SK-N-SH (cell line): ENCODE measurements around the gene GABRG3. TPM values are rescaled to one million over a fixed set of nuclear protein-coding genes. Genes with fewer than 3 reads are reported as not detected.

Experiments used
- CTCF ChIA-PET: fragments of 300-600, 350-600 bp; formaldehyde crosslinking; extraction: SDS; loops from one replicate; lab custom pipeline; 2021; lab: Yijun Ruan, JAX
- POLR2A ChIA-PET: fragments of 350-600 bp; sonication (Branson Sonifier 250); formaldehyde crosslinking; extraction: SDS; loops from one replicate; lab custom pipeline; 2020; ENCODE audit warnings: antibody characterized with exemption, inconsistent platforms; lab: Yijun Ruan, JAX
- DNase-seq: peaks from one replicate; pipeline ENCODE4 v3.0.0; 2012
- H2AFZ ChIP-seq: fragments of 200-600 bp; sonication (generic); 2 replicates; pipeline ENCODE4 v1.8.1; 2016; ENCODE audit warnings: antibody characterized with exemption, mild to moderate bottlenecking, low read depth
- H3F3A ChIP-seq: fragments of 200-600 bp; sonication (generic); replicated peaks from 2 replicates; pipeline ENCODE3; 2016; ENCODE audit warnings: antibody characterized with exemption, mild to moderate bottlenecking; ENCODE audit not compliant: insufficient read depth
- H3K27ac ChIP-seq, 2 experiments: fragments of 200-500 bp in 1 of 2; fragments of 200-600 bp in 1 of 2; sonication (Bioruptor generic) in 1 of 2; sonication (generic), shearing (Covaris generic) in 1 of 2; 2 replicates each; pipeline versions ENCODE4 v1.5.1 to v1.6.1; 2014 to 2016; ENCODE audit warnings: low read depth in 2 of 2, inconsistent platforms in 1 of 2, low read length in 1 of 2, mild to moderate bottlenecking in 1 of 2, mixed read lengths in 1 of 2
- H3K27me3 ChIP-seq: fragments of 200-600 bp; sonication (generic), shearing (Covaris generic); 2 replicates; pipeline ENCODE4 v1.6.1; 2016; ENCODE audit warnings: mixed run types; ENCODE audit not compliant: insufficient read depth
- H3K36me3 ChIP-seq, 2 experiments: fragments of 200-500 bp in 1 of 2; fragments of 200-600 bp in 1 of 2; sonication (Bioruptor generic) in 1 of 2; sonication (generic) in 1 of 2; replicated peaks in 1 of 2; 2 replicates each; pipeline versions ENCODE3 to v1.5.1; 2014 to 2016; ENCODE audit warnings: low read length in 1 of 2, mild to moderate bottlenecking in 1 of 2; ENCODE audit not compliant: insufficient read depth in 2 of 2, control insufficient read depth in 1 of 2
- H3K4me1 ChIP-seq, 2 experiments: fragments of 200-500 bp in 1 of 2; fragments of 200-600 bp in 1 of 2; sonication (Bioruptor generic) in 1 of 2; sonication (generic), shearing (Covaris generic) in 1 of 2; 2 replicates each; pipeline versions ENCODE4 v1.5.1 to v1.6.1; 2014 to 2016; ENCODE audit warnings: low read depth in 1 of 2, low read length in 1 of 2, mixed run types in 1 of 2; ENCODE audit not compliant: insufficient read depth in 2 of 2, control insufficient read depth in 1 of 2
- H3K4me2 ChIP-seq: fragments of 200-600 bp; sonication (generic), shearing (Covaris generic); 2 replicates; pipeline ENCODE4 v1.6.1; 2017; ENCODE audit warnings: mixed run types
- H3K4me3 ChIP-seq, 2 experiments: fragments of 200-500 bp in 1 of 2; fragments of 200-600 bp in 1 of 2; sonication (Bioruptor generic) in 1 of 2; sonication (generic), shearing (Covaris generic) in 1 of 2; 2 replicates each; pipeline versions ENCODE4 v1.5.1 to v1.8.1; 2014 to 2016; ENCODE audit warnings: low read depth in 2 of 2, inconsistent platforms in 1 of 2, low read length in 1 of 2, mild to moderate bottlenecking in 1 of 2, mixed read lengths in 1 of 2, moderate library complexity in 1 of 2
- H3K79me2 ChIP-seq: fragments of 200-600 bp; sonication (generic); 2 replicates; pipeline ENCODE4 v1.8.1; 2017; ENCODE audit warnings: mild to moderate bottlenecking; ENCODE audit not compliant: insufficient read depth
- H3K9ac ChIP-seq: fragments of 200-600 bp; sonication (generic); 2 replicates; pipeline ENCODE4 v1.6.1; 2017; ENCODE audit warnings: mixed run types
- H3K9me2 ChIP-seq: fragments of 200-600 bp; sonication (generic); 2 replicates; pipeline ENCODE4 v1.6.1; 2017; ENCODE audit warnings: mixed run types
- H3K9me3 ChIP-seq: fragments of 200-600 bp; sonication (generic); 2 replicates; pipeline ENCODE4 v1.6.1; 2017; ENCODE audit warnings: mixed run types, mild to moderate bottlenecking, moderate library complexity
- H4K20me1 ChIP-seq: fragments of 200-600 bp; sonication (generic); 2 replicates; pipeline ENCODE4 v1.6.1; 2017; ENCODE audit warnings: mild to moderate bottlenecking, mixed run types; ENCODE audit not compliant: insufficient read depth
- EP300 ChIP-seq, 2 experiments: IDR thresholded peaks; 2 replicates each; pipeline versions ENCODE4 v1.4.0 to v1.6.1; 2012; ENCODE audit warnings: borderline replicate concordance in 1 of 2, low read depth in 1 of 2, low read length in 1 of 2
- FOXJ3 ChIP-seq: sonication (generic); formaldehyde crosslinking; IDR thresholded peaks from 2 replicates; pipeline ENCODE4 v1.5.1; 2020; ENCODE audit warnings: mild to moderate bottlenecking, missing genetic modification reagents
- JUND ChIP-seq: IDR thresholded peaks from 2 replicates; pipeline ENCODE4 v1.4.0; 2012
- MEF2A ChIP-seq: IDR thresholded peaks from 2 replicates; pipeline ENCODE4 v1.4.0; 2012; ENCODE audit warnings: low read depth, borderline replicate concordance
- NRF1 ChIP-seq: IDR thresholded peaks from 2 replicates; pipeline ENCODE4 v1.6.1; 2012; ENCODE audit warnings: low read depth, mild to moderate bottlenecking, low read length
- RAD21 ChIP-seq: IDR thresholded peaks from 2 replicates; pipeline ENCODE4 v1.6.1; 2012; ENCODE audit warnings: mild to moderate bottlenecking, low read length
- RCOR1 ChIP-seq: fragments of 150-350 bp; IDR thresholded peaks from 2 replicates; pipeline ENCODE4 v1.6.1; 2017; ENCODE audit warnings: antibody characterized with exemption, low read length
- RFX5 ChIP-seq: IDR thresholded peaks from 2 replicates; pipeline ENCODE4 v1.6.1; 2012; ENCODE audit warnings: mild to moderate bottlenecking, improper control_type of control experiment, low read length
- RXRA ChIP-seq: IDR thresholded peaks from 2 replicates; pipeline ENCODE4 v1.4.0; 2012; ENCODE audit warnings: low read depth, mild to moderate bottlenecking, borderline replicate concordance
- SIN3A ChIP-seq: IDR thresholded peaks from 2 replicates; pipeline ENCODE4 v1.6.1; 2012; ENCODE audit warnings: low read depth, mild to moderate bottlenecking, low read length, moderate library complexity, borderline replicate concordance
- SMC3 ChIP-seq: IDR thresholded peaks from 2 replicates; pipeline ENCODE4 v1.6.1; 2012; ENCODE audit warnings: low read depth, low read length, improper control_type of control experiment
- TAF1 ChIP-seq: IDR thresholded peaks from 2 replicates; pipeline ENCODE4 v1.6.1; 2012; ENCODE audit warnings: low read depth, mild to moderate bottlenecking, low read length, moderate library complexity, borderline replicate concordance
- TEAD4 ChIP-seq: IDR thresholded peaks from 2 replicates; pipeline ENCODE4 v1.4.0; 2012; ENCODE audit warnings: mild to moderate bottlenecking, borderline replicate concordance; ENCODE audit not compliant: insufficient read depth
- YY1 ChIP-seq: IDR thresholded peaks from 2 replicates; pipeline ENCODE4 v1.4.0; 2012; ENCODE audit warnings: low read depth, mild to moderate bottlenecking
- WGBS: methylation state at CpG from one replicate; pipeline ENCODE4 v1.1.6; 2017; ENCODE audit warnings: low lambda C conversion rate; 5-methylcytosine and 5-hydroxymethylcytosine counted together
- polyA plus RNA-seq, 3 experiments: library from polyadenylated mRNA; depleted of rRNA; stranded (reverse); fragments of >200 nt; gene quantifications; 2 replicates each; pipeline ENCODE4 v1.2.3, GENCODE V29; 2012
- TF ChIP-seq, protein P1 (sequence below): IDR thresholded peaks from 2 replicates; pipeline ENCODE4 v1.6.1; 2012; ENCODE audit warnings: mild to moderate bottlenecking, low read depth, low read length, moderate library complexity
- TF ChIP-seq, protein P2 (sequence below): fragments of 200-600 bp; sonication (generic); IDR thresholded peaks from 2 replicates; pipeline ENCODE4 v1.6.1; 2017; ENCODE audit warnings: antibody characterized with exemption, mild to moderate bottlenecking, moderate library complexity
- TF ChIP-seq, protein P3 (sequence below): fragments of 150-350 bp; IDR thresholded peaks from 2 replicates; pipeline ENCODE4 v1.6.1; 2016; ENCODE audit warnings: mild to moderate bottlenecking, low read depth, low read length
- TF ChIP-seq, protein P4 (sequence below): fragments of 150-350 bp; IDR thresholded peaks from 2 replicates; pipeline ENCODE4 v1.6.1; 2017; ENCODE audit warnings: antibody characterized with exemption, low read length, low read depth, borderline replicate concordance
- TF ChIP-seq, protein P5 (sequence below): IDR thresholded peaks from 2 replicates; pipeline ENCODE4 v1.4.0; 2012; ENCODE audit warnings: low read depth, borderline replicate concordance
- TF ChIP-seq, protein P6 (sequence below): IDR thresholded peaks from 2 replicates; pipeline ENCODE4; 2012

Gene GABRG3
- polyA plus RNA-seq, 1 of the 3 experiments (the other 2 are of a cell fraction), result not detected

DNA sequence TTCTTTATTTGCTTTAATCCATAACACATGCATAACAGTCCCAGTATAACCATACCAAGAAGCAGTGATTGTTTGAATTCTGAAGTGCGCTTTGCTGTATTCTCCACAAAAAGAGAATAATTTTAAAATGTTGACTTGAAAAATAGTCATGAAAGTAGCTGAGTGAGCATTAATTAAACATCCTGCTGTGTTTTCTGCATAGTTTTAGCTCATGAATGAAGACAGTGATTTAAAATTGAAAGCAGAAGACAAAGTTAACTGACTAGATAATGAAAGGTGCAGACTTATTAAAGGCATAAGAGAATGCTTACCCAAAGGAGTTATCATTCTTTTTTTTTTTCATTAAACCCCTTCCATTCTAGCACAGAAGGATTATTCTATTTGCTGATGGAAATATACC, 143.5 kb downstream of the GABRG3 start:
- Histone ChIP-seq H3K4me2 (no peak overlapping the region), H3F3A (no peaks in the 10 kb centered on the region), H2AFZ (no peak overlapping the region), H3K79me2 (no peaks in the 10 kb centered on the region), H3K9ac (no peak overlapping the region), H3K4me1 (peaks cover 0 to 3% of the 10 kb centered on the region in 2 experiments; a peak in 1 of 4 replicates), H3K9me2 (no peaks in the 10 kb centered on the region), H3K27me3 (no peaks in the 10 kb centered on the region), H3K27ac (no peak overlapping the region), H3K36me3 (no peaks in the 10 kb centered on the region), H3K4me3 (no peak overlapping the region)
- WGBS, result 83% methylated on average over 1 of the region's 1 CpG
- POLR2A ChIA-PET, result no interaction called here
- TF ChIP-seq, protein P1, sequence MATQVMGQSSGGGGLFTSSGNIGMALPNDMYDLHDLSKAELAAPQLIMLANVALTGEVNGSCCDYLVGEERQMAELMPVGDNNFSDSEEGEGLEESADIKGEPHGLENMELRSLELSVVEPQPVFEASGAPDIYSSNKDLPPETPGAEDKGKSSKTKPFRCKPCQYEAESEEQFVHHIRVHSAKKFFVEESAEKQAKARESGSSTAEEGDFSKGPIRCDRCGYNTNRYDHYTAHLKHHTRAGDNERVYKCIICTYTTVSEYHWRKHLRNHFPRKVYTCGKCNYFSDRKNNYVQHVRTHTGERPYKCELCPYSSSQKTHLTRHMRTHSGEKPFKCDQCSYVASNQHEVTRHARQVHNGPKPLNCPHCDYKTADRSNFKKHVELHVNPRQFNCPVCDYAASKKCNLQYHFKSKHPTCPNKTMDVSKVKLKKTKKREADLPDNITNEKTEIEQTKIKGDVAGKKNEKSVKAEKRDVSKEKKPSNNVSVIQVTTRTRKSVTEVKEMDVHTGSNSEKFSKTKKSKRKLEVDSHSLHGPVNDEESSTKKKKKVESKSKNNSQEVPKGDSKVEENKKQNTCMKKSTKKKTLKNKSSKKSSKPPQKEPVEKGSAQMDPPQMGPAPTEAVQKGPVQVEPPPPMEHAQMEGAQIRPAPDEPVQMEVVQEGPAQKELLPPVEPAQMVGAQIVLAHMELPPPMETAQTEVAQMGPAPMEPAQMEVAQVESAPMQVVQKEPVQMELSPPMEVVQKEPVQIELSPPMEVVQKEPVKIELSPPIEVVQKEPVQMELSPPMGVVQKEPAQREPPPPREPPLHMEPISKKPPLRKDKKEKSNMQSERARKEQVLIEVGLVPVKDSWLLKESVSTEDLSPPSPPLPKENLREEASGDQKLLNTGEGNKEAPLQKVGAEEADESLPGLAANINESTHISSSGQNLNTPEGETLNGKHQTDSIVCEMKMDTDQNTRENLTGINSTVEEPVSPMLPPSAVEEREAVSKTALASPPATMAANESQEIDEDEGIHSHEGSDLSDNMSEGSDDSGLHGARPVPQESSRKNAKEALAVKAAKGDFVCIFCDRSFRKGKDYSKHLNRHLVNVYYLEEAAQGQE, result no peak
- TF ChIP-seq, protein P2, sequence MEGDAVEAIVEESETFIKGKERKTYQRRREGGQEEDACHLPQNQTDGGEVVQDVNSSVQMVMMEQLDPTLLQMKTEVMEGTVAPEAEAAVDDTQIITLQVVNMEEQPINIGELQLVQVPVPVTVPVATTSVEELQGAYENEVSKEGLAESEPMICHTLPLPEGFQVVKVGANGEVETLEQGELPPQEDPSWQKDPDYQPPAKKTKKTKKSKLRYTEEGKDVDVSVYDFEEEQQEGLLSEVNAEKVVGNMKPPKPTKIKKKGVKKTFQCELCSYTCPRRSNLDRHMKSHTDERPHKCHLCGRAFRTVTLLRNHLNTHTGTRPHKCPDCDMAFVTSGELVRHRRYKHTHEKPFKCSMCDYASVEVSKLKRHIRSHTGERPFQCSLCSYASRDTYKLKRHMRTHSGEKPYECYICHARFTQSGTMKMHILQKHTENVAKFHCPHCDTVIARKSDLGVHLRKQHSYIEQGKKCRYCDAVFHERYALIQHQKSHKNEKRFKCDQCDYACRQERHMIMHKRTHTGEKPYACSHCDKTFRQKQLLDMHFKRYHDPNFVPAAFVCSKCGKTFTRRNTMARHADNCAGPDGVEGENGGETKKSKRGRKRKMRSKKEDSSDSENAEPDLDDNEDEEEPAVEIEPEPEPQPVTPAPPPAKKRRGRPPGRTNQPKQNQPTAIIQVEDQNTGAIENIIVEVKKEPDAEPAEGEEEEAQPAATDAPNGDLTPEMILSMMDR, result no peak
- TF ChIP-seq EP300 (IDR thresholded peaks at IDR 0.05; ENCODE audit: borderline replicate concordance in 1 of 2, low read depth in 1 of 2, low read length in 1 of 2), result no peak
- no peak for TF ChIP-seq RFX5
- TF ChIP-seq, protein P3, sequence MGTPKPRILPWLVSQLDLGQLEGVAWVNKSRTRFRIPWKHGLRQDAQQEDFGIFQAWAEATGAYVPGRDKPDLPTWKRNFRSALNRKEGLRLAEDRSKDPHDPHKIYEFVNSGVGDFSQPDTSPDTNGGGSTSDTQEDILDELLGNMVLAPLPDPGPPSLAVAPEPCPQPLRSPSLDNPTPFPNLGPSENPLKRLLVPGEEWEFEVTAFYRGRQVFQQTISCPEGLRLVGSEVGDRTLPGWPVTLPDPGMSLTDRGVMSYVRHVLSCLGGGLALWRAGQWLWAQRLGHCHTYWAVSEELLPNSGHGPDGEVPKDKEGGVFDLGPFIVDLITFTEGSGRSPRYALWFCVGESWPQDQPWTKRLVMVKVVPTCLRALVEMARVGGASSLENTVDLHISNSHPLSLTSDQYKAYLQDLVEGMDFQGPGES, result no peak
- no peak for TF ChIP-seq SMC3
- TF ChIP-seq YY1, result no peak
- TF ChIP-seq, protein P4, sequence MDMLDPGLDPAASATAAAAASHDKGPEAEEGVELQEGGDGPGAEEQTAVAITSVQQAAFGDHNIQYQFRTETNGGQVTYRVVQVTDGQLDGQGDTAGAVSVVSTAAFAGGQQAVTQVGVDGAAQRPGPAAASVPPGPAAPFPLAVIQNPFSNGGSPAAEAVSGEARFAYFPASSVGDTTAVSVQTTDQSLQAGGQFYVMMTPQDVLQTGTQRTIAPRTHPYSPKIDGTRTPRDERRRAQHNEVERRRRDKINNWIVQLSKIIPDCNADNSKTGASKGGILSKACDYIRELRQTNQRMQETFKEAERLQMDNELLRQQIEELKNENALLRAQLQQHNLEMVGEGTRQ, result no peak
- no peak for TF ChIP-seq SIN3A
- TF ChIP-seq, protein P5, sequence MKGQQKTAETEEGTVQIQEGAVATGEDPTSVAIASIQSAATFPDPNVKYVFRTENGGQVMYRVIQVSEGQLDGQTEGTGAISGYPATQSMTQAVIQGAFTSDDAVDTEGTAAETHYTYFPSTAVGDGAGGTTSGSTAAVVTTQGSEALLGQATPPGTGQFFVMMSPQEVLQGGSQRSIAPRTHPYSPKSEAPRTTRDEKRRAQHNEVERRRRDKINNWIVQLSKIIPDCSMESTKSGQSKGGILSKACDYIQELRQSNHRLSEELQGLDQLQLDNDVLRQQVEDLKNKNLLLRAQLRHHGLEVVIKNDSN, result no peak
- no peak for TF ChIP-seq TEAD4
- no peak for TF ChIP-seq RCOR1
- no peak for TF ChIP-seq TAF1
- TF ChIP-seq JUND, result no peak
- TF ChIP-seq, protein P6, sequence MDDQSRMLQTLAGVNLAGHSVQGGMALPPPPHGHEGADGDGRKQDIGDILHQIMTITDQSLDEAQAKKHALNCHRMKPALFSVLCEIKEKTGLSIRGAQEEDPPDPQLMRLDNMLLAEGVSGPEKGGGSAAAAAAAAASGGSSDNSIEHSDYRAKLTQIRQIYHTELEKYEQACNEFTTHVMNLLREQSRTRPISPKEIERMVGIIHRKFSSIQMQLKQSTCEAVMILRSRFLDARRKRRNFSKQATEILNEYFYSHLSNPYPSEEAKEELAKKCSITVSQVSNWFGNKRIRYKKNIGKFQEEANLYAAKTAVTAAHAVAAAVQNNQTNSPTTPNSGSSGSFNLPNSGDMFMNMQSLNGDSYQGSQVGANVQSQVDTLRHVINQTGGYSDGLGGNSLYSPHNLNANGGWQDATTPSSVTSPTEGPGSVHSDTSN, result no peak
- no peak for TF ChIP-seq RXRA
- no peak for TF ChIP-seq FOXJ3
- TF ChIP-seq NRF1, result no peak
- no peak for TF ChIP-seq RAD21
- no peak for TF ChIP-seq MEF2A
- TF ChIP-seq, all 33 proteins: peak for 0
- no peak for DNase-seq
- Histone ChIP-seq H4K20me1 (no peaks in the 10 kb centered on the region), H3K9me3 (no peaks in the 10 kb centered on the region)
- CTCF ChIA-PET, result interaction anchor here (0.6 to 0.9 kb wide), 2 partner anchors 55 to 1087 kb away, joined by 3 to 4 read pairs; no protein-coding TSS in a partner anchor
